A549 (cell line): ENCODE measurements around the gene TRMT2B.

ENCODE experiments used
- BHLHE40 ChIP-seq: IDR thresholded peaks from 2 replicates; pipeline ENCODE4 v1.6.1; 2012; ENCODE audit warnings: low read depth, low read length, inconsistent platforms
- EP300 ChIP-seq, 2 experiments: fragments of >200 bp; sonication (Bioruptor Twin); formaldehyde crosslinking; IDR thresholded peaks; 2 replicates in 1 of 2; 3 replicates in 1 of 2; pipeline ENCODE4 v1.6.1; 2016 to 2017
- POLR2A ChIP-seq: IDR thresholded peaks from 2 replicates; pipeline ENCODE4 v1.6.1; 2012; ENCODE audit warnings: mild to moderate bottlenecking, low read length
- TF ChIP-seq, protein P1 (sequence below): fragments of >200 bp; sonication (Bioruptor Twin); formaldehyde crosslinking; IDR thresholded peaks from 3 replicates; pipeline ENCODE4 v1.5.1; 2016

DNA sequence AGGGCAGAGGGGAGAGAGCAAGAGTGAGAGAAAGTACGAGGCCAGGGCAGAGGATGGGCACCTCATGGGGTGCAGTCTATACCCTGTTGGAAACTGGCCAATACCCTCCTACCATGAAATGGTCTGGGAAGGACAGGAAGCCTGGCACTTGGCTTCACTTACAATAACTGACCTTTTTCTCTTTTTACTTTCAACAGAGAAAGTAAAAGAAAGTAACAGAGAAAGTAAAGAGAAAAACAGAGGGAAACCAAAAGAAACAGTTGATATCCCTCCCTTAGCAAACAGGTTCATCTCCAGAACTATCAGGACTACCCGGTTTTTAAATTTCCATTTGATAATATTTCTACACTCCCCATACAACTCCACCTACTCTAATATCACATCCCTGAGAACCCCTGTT lies 61.8 kb downstream of the TRMT2B start:
- TF ChIP-seq, protein P1, sequence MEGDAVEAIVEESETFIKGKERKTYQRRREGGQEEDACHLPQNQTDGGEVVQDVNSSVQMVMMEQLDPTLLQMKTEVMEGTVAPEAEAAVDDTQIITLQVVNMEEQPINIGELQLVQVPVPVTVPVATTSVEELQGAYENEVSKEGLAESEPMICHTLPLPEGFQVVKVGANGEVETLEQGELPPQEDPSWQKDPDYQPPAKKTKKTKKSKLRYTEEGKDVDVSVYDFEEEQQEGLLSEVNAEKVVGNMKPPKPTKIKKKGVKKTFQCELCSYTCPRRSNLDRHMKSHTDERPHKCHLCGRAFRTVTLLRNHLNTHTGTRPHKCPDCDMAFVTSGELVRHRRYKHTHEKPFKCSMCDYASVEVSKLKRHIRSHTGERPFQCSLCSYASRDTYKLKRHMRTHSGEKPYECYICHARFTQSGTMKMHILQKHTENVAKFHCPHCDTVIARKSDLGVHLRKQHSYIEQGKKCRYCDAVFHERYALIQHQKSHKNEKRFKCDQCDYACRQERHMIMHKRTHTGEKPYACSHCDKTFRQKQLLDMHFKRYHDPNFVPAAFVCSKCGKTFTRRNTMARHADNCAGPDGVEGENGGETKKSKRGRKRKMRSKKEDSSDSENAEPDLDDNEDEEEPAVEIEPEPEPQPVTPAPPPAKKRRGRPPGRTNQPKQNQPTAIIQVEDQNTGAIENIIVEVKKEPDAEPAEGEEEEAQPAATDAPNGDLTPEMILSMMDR, result no peak
- TF ChIP-seq EP300 (IDR thresholded peaks at IDR 0.05) (no peak), POLR2A (no peak), BHLHE40 (no peak)
